ENCODE measurements around the gene HTT.

Gene HTT

DNA sequence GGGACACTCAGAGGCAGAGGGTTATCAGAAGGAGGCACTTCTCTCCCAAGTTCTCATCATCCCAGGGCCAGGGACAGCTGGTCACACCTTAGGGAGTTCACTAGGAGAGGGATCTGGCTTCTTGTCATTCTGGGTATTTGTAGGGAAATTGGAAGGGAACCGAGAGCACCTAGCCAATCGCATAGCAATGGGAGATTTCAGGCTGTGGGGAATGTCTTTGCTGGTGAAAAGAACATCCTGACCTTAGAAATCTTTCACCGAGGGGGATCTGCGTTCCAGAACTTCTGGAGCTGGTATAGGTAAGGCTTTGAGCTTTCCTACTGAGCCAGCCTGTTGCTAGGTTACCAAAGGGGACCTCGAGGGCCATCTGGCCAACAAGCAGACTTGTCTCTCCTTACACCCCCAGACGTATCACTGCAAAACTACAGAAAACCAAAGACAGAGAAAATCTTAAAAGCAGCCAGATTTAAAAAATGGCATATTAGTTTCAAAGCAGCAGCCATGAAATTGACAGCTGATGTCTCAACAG is 6.9 kb upstream of the HTT start:
- Histone ChIP-seq H3K36me3 (ENCODE audit: control insufficient read depth, insufficient read depth, low read length) (no peaks in the 10 kb centered on the region), H3K4me1 (ENCODE audit: control insufficient read depth, insufficient read depth, low read length) (no peaks in the 10 kb centered on the region), H3K9me3 (ENCODE audit: control insufficient read depth, low read length) (no peaks in the 10 kb centered on the region), H3K27me3 (ENCODE audit: control insufficient read depth, insufficient read depth, low read length, poor library complexity, severe bottlenecking) (no peaks in the 10 kb centered on the region), H3K27ac (ENCODE audit: insufficient read depth, low read depth, low read length, poor library complexity, severe bottlenecking) (no peak overlapping the region), H3K4me3 (ENCODE audit: insufficient read depth, low read depth, low read length) (no peak overlapping the region)
- whole genome bisulfite sequencing, 2 experiments, result 79 to 81% methylated on average over 6 of the region's 6 CpGs

DNA sequence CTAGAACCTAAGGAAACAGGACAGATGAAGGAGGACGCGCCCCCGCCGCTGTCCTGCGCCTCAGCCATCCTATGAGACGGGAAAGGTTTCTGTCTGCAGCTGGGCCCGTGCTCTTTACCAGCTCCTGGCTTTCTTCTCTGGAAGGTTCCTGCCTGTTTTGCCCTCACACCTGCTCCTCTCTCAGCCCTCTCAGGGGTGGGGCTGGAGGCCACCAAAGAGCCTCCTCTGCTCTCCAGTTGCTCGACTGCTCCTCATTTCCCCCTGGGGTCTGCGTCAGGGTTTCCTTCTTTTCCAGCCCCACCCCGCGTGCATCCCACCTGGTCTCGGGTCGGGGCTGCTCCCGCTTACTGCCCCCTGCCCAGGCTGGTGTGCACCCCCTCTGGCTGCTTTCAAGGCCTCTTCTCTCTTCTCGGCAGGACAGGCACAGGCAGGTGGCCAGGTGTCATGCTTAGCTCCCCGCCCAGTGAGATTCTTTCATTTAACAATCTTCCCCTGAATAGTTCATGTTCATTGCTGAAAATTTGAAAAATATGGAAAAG is 4.8 kb upstream of the HTT start:
- WGBS, 2 experiments, result 83 to 89% methylated on average over 15 to 16 of the region's 16 CpGs
- Histone ChIP-seq H3K4me1 (ENCODE audit: control insufficient read depth, insufficient read depth, low read length) (no peaks in the 10 kb centered on the region), H3K4me3 (ENCODE audit: insufficient read depth, low read depth, low read length) (no peak overlapping the region), H3K27me3 (ENCODE audit: control insufficient read depth, insufficient read depth, low read length, poor library complexity, severe bottlenecking) (no peaks in the 10 kb centered on the region), H3K36me3 (ENCODE audit: control insufficient read depth, insufficient read depth, low read length) (no peaks in the 10 kb centered on the region), H3K27ac (ENCODE audit: insufficient read depth, low read depth, low read length, poor library complexity, severe bottlenecking) (no peak overlapping the region), H3K9me3 (ENCODE audit: control insufficient read depth, low read length) (no peaks in the 10 kb centered on the region)

DNA sequence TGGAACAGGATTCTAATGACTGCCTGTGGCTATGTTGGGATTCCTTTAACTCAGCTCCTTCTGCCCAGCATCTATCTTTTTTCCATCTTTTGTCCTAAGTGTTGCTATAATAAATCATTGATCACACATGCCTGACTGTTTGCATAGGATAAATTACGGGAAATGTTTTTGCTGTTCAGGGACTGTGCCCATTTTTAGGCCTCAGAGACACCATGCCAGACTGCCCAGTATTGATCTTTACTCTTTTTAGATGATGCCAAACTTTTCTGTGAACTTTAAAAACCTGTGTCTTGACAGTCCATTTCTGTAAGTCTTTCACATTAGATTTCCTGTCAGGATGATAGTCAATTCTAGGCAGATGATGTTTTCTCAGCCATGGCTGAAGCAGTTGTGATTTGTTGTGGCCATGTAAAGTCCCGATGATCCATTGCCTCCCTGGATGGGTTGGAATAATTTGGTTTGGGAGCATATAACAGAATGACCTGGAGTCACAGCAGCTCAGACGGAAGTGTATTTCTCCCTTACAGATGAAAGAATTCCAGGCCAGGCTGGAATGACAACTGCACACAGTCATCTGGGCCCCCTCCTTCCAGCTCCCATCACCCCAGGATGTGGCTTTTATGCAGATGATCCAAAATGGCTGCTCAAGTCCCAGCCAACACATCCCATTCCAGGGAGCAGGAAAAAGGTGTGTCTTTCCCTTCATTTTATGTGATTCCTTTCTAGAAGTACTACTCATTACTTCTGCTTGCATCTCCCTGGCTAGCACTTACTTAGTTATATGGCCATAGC is 3.6 kb upstream of the HTT start:
- H3K4me1 ChIP-seq (ENCODE audit: control insufficient read depth, insufficient read depth, low read length), result no peaks in the 10 kb centered on the region
- no peaks in the 10 kb centered on the region for H3K9me3 ChIP-seq (ENCODE audit: control insufficient read depth, low read length)
- H3K27ac ChIP-seq (ENCODE audit: insufficient read depth, low read depth, low read length, poor library complexity, severe bottlenecking), result no peak overlapping the region
- H3K27me3 ChIP-seq (ENCODE audit: control insufficient read depth, insufficient read depth, low read length, poor library complexity, severe bottlenecking), result no peaks in the 10 kb centered on the region
- no peak overlapping the region for H3K4me3 ChIP-seq (ENCODE audit: insufficient read depth, low read depth, low read length)
- no peaks in the 10 kb centered on the region for H3K36me3 ChIP-seq (ENCODE audit: control insufficient read depth, insufficient read depth, low read length)
- WGBS, 2 experiments, result 87 to 92% methylated on average over 3 of the region's 3 CpGs

DNA sequence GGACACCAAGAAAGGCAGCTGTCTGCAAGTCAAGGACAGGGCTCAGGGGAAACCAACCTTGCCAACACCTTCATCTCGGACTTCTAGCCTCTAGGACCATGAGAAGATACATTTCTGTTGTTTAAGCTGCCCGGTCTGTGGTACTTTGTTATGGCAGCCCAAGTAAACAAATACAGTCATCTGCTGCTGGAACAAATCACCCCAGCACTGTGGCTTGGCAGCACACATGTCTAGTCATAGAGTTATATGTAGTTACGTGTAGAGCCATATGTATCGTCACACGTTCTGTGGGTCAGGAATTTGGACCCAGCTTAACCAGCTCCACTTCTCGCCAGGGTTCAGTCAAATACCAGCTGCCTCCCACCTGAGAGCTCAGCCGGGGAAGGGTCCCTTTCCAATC is 2.7 kb upstream of the HTT start:
- H3K9me3 ChIP-seq (ENCODE audit: control insufficient read depth, low read length), result no peaks in the 10 kb centered on the region
- H3K4me3 ChIP-seq (ENCODE audit: insufficient read depth, low read depth, low read length), result no peak overlapping the region
- WGBS, 2 experiments, result 88 to 94% methylated on average over 7 of the region's 7 CpGs
- H3K4me1 ChIP-seq (ENCODE audit: control insufficient read depth, insufficient read depth, low read length), result no peaks in the 10 kb centered on the region
- no peaks in the 10 kb centered on the region for H3K36me3 ChIP-seq (ENCODE audit: control insufficient read depth, insufficient read depth, low read length)
- no peak overlapping the region for H3K27ac ChIP-seq (ENCODE audit: insufficient read depth, low read depth, low read length, poor library complexity, severe bottlenecking)
- H3K27me3 ChIP-seq (ENCODE audit: control insufficient read depth, insufficient read depth, low read length, poor library complexity, severe bottlenecking), result no peaks in the 10 kb centered on the region

DNA sequence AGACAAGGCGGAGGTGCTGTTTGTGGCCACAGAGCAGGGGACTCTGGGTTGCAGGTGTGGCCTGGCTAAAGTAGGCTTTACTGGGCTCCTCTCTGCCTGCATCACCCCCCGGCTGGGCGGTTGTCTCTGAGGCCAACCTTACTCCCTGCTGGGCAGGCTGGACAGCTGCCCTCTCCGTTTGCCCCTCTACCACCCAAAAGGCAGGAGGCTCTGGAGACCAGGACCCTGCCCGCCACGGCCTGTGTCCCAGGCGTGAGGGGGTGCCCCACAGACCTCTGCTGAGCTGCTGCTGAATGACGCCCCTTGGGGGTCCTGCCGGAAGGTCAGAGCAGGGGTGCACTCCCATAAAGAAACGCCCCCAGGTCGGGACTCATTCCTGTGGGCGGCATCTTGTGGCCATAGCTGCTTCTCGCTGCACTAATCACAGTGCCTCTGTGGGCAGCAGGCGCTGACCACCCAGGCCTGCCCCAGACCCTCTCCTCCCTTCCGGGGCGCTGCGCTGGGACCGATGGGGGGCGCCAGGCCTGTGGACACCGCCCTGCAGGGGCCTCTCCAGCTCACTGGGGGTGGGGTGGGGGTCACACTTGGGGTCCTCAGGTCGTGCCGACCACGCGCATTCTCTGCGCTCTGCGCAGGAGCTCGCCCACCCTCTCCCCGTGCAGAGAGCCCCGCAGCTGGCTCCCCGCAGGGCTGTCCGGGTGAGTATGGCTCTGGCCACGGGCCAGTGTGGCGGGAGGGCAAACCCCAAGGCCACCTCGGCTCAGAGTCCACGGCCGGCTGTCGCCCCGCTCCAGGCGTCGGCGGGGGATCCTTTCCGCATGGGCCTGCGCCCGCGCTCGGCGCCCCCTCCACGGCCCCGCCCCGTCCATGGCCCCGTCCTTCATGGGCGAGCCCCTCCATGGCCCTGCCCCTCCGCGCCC is 1.1 kb upstream of the HTT start:
- H3K4me3 ChIP-seq (ENCODE audit: insufficient read depth, low read depth, low read length), result peak overlapping the region; percentile 61
- H3K4me1 ChIP-seq (ENCODE audit: control insufficient read depth, insufficient read depth, low read length), result no peaks in the 10 kb centered on the region
- no peak overlapping the region for H3K27ac ChIP-seq (ENCODE audit: insufficient read depth, low read depth, low read length, poor library complexity, severe bottlenecking)
- WGBS, 2 experiments, result 18 to 19% methylated on average over 52 to 54 of the region's 54 CpGs
- no peaks in the 10 kb centered on the region for H3K36me3 ChIP-seq (ENCODE audit: control insufficient read depth, insufficient read depth, low read length)
- H3K27me3 ChIP-seq (ENCODE audit: control insufficient read depth, insufficient read depth, low read length, poor library complexity, severe bottlenecking), result no peaks in the 10 kb centered on the region
- H3K9me3 ChIP-seq (ENCODE audit: control insufficient read depth, low read length), result no peaks in the 10 kb centered on the region

DNA sequence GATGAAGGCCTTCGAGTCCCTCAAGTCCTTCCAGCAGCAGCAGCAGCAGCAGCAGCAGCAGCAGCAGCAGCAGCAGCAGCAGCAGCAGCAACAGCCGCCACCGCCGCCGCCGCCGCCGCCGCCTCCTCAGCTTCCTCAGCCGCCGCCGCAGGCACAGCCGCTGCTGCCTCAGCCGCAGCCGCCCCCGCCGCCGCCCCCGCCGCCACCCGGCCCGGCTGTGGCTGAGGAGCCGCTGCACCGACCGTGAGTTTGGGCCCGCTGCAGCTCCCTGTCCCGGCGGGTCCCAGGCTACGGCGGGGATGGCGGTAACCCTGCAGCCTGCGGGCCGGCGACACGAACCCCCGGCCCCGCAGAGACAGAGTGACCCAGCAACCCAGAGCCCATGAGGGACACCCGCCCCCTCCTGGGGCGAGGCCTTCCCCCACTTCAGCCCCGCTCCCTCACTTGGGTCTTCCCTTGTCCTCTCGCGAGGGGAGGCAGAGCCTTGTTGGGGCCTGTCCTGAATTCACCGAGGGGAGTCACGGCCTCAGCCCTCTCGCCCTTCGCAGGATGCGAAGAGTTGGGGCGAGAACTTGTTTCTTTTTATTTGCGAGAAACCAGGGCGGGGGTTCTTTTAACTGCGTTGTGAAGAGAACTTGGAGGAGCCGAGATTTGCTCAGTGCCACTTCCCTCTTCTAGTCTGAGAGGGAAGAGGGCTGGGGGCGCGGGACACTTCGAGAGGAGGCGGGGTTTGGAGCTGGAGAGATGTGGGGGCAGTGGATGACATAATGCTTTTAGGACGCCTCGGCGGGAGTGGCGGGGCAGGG is 568 bp downstream of the HTT start:
- WGBS, 2 experiments, result 0 to 1% methylated on average over 60 of the region's 60 CpGs
- H3K36me3 ChIP-seq (ENCODE audit: control insufficient read depth, insufficient read depth, low read length), result no peaks in the 10 kb centered on the region
- no peaks in the 10 kb centered on the region for H3K27me3 ChIP-seq (ENCODE audit: control insufficient read depth, insufficient read depth, low read length, poor library complexity, severe bottlenecking)
- H3K9me3 ChIP-seq (ENCODE audit: control insufficient read depth, low read length), result no peaks in the 10 kb centered on the region
- H3K4me3 ChIP-seq (ENCODE audit: insufficient read depth, low read depth, low read length), result peak overlapping the region; percentile 90
- H3K4me1 ChIP-seq (ENCODE audit: control insufficient read depth, insufficient read depth, low read length), result no peaks in the 10 kb centered on the region
- peak overlapping the region; percentile 95 for H3K27ac ChIP-seq (ENCODE audit: insufficient read depth, low read depth, low read length, poor library complexity, severe bottlenecking)

DNA sequence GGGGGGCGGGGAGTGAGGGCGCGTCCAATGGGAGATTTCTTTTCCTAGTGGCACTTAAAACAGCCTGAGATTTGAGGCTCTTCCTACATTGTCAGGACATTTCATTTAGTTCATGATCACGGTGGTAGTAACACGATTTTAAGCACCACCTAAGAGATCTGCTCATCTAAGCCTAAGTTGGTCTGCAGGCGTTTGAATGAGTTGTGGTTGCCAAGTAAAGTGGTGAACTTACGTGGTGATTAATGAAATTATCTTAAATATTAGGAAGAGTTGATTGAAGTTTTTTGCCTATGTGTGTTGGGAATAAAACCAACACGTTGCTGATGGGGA is 1.1 kb downstream of the HTT start:
- Histone ChIP-seq H3K27me3 (ENCODE audit: control insufficient read depth, insufficient read depth, low read length, poor library complexity, severe bottlenecking) (no peaks in the 10 kb centered on the region), H3K4me3 (ENCODE audit: insufficient read depth, low read depth, low read length) (peak overlapping the region; percentile 90), H3K36me3 (ENCODE audit: control insufficient read depth, insufficient read depth, low read length) (no peaks in the 10 kb centered on the region), H3K4me1 (ENCODE audit: control insufficient read depth, insufficient read depth, low read length) (no peaks in the 10 kb centered on the region), H3K9me3 (ENCODE audit: control insufficient read depth, low read length) (no peaks in the 10 kb centered on the region), H3K27ac (ENCODE audit: insufficient read depth, low read depth, low read length, poor library complexity, severe bottlenecking) (peak overlapping the region; percentile 55)
- 5 to 10% methylated on average over 7 to 8 of the region's 8 CpGs for WGBS, 2 experiments

DNA sequence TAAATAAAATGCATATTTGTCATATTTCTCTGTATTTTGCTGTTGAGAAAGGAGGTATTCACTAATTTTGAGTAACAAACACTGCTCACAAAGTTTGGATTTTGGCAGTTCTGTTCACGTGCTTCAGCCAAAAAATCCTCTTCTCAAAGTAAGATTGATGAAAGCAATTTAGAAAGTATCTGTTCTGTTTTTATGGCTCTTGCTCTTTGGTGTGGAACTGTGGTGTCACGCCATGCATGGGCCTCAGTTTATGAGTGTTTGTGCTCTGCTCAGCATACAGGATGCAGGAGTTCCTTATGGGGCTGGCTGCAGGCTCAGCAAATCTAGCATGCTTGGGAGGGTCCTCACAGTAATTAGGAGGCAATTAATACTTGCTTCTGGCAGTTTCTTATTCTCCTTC is 3.3 kb downstream of the HTT start:
- 98 to 100% methylated on average over 2 of the region's 2 CpGs for WGBS, 2 experiments
- Histone ChIP-seq H3K27ac (ENCODE audit: insufficient read depth, low read depth, low read length, poor library complexity, severe bottlenecking) (no peak overlapping the region), H3K36me3 (ENCODE audit: control insufficient read depth, insufficient read depth, low read length) (no peaks in the 10 kb centered on the region), H3K9me3 (ENCODE audit: control insufficient read depth, low read length) (no peaks in the 10 kb centered on the region), H3K4me3 (ENCODE audit: insufficient read depth, low read depth, low read length) (no peak overlapping the region), H3K27me3 (ENCODE audit: control insufficient read depth, insufficient read depth, low read length, poor library complexity, severe bottlenecking) (no peaks in the 10 kb centered on the region), H3K4me1 (ENCODE audit: control insufficient read depth, insufficient read depth, low read length) (no peaks in the 10 kb centered on the region)

DNA sequence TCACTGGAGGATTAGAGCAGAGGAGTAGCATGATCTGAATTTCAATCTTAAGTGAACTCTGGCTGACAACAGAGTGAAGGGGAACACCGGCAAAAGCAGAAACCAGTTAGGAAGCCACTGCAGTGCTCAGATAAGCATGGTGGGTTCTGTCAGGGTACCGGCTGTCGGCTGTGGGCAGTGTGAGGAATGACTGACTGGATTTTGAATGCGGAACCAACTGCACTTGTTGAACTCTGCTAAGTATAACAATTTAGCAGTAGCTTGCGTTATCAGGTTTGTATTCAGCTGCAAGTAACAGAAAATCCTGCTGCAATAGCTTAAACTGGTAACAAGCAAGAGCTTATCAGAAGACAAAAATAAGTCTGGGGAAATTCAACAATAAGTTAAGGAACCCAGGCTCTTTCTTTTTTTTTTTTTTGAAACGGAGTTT is 5.2 kb downstream of the HTT start:
- Histone ChIP-seq H3K27me3 (ENCODE audit: control insufficient read depth, insufficient read depth, low read length, poor library complexity, severe bottlenecking) (no peaks in the 10 kb centered on the region), H3K27ac (ENCODE audit: insufficient read depth, low read depth, low read length, poor library complexity, severe bottlenecking) (no peak overlapping the region), H3K9me3 (ENCODE audit: control insufficient read depth, low read length) (no peaks in the 10 kb centered on the region), H3K4me3 (ENCODE audit: insufficient read depth, low read depth, low read length) (no peak overlapping the region), H3K36me3 (ENCODE audit: control insufficient read depth, insufficient read depth, low read length) (no peaks in the 10 kb centered on the region), H3K4me1 (ENCODE audit: control insufficient read depth, insufficient read depth, low read length) (no peaks in the 10 kb centered on the region)
- 94 to 95% methylated on average over 6 of the region's 6 CpGs for WGBS, 2 experiments

Measured in ectodermal cell (in vitro differentiated cells).